GM18508 (cell line): Measurements from ENCODE around the gene CAV1.

ENCODE experiments used
- ATAC-seq: cut with Tn5 transposase; IDR thresholded peaks from one replicate; pipeline ENCODE4 v1.9.1; 2021; ENCODE audit warnings: moderate number of reproducible peaks; ENCODE audit not compliant: insufficient read depth, unreplicated experiment

CAV1 gene

GRCh38 chr7:116597384-116597783 is 72.5 kb downstream of the CAV1 start:
- no peak for ATAC-seq

GRCh38 chr7:116598278-116598677 is 73.4 kb downstream of the CAV1 start:
- ATAC-seq, result no peak

- no peak for ATAC-seq
Observed at GRCh38 chr7:116598861-116599260, 74.0 kb downstream of the CAV1 start.

- ATAC-seq, result no peak
Observed at GRCh38 chr7:116601426-116601825, 76.6 kb downstream of the CAV1 start.

- no peak for ATAC-seq
Observed at GRCh38 chr7:116607299-116607698, 82.5 kb downstream of the CAV1 start.

GRCh38 chr7:116610210-116610609 is 85.4 kb downstream of the CAV1 start:
- ATAC-seq, result no peak

GRCh38 chr7:116610721-116611120 is 85.9 kb downstream of the CAV1 start:
- no peak for ATAC-seq
